WTC11 (cell line): Measurements from ENCODE around the gene STRIT1.

Source experiments
- CBFB ChIP-seq: sonication (generic); formaldehyde crosslinking; IDR thresholded peaks from 2 replicates; pipeline ENCODE4 v1.8.1; 2022; ENCODE audit warnings: mild to moderate bottlenecking, low read depth, missing genetic modification reagents
- CREB1 ChIP-seq: sonication (generic); formaldehyde crosslinking; IDR thresholded peaks from 2 replicates; pipeline ENCODE4 v1.8.0; 2023; ENCODE audit warnings: mild to moderate bottlenecking, missing genetic modification reagents
- ESRRA ChIP-seq: sonication (generic); formaldehyde crosslinking; IDR thresholded peaks from 2 replicates; pipeline ENCODE4 v1.8.1; 2022; ENCODE audit warnings: mild to moderate bottlenecking, missing genetic modification reagents, borderline replicate concordance
- HMGA2 ChIP-seq: fragments of 250-450 bp; sonication (Bioruptor Pico); IDR thresholded peaks from 2 replicates; pipeline ENCODE4 v1.4.0; 2021; ENCODE audit warnings: mild to moderate bottlenecking, moderate library complexity
- NFE2L1 ChIP-seq: sonication (generic); formaldehyde crosslinking; IDR thresholded peaks from 2 replicates; pipeline ENCODE4 v1.8.1; 2023; ENCODE audit warnings: missing genetic modification reagents
- NR1H2 ChIP-seq: sonication (generic); formaldehyde crosslinking; IDR thresholded peaks from 2 replicates; pipeline ENCODE4 v1.9.0; 2021; ENCODE audit warnings: mild to moderate bottlenecking, moderate library complexity, missing genetic modification reagents
- USF2 ChIP-seq: sonication (generic); formaldehyde crosslinking; IDR thresholded peaks from 2 replicates; pipeline ENCODE4 v1.8.1; 2023; ENCODE audit warnings: mild to moderate bottlenecking, missing genetic modification reagents, moderate library complexity
- ZBTB21 ChIP-seq: sonication (generic); formaldehyde crosslinking; IDR thresholded peaks from 2 replicates; pipeline ENCODE4 v1.8.1; 2023; ENCODE audit warnings: mild to moderate bottlenecking, missing genetic modification reagents, borderline replicate concordance
- ZNF317 ChIP-seq: sonication (generic); formaldehyde crosslinking; IDR thresholded peaks from 2 replicates; pipeline ENCODE4 v1.8.1; 2023; ENCODE audit warnings: low read depth, mild to moderate bottlenecking, moderate library complexity, missing genetic modification reagents, borderline replicate concordance
- TF ChIP-seq, protein P1 (sequence below): fragments of 200-600 bp; IDR thresholded peaks from 2 replicates; pipeline ENCODE4 v1.8.0; 2022; ENCODE audit warnings: antibody characterized with exemption
- TF ChIP-seq, protein P2 (sequence below): sonication (generic); formaldehyde crosslinking; IDR thresholded peaks from 2 replicates; pipeline ENCODE4 v1.8.1; 2022; ENCODE audit warnings: low read depth, missing genetic modification reagents, borderline replicate concordance
- TF ChIP-seq, protein P3 (sequence below): sonication (generic); formaldehyde crosslinking; IDR thresholded peaks from 2 replicates; pipeline ENCODE4 v1.8.0; 2022; ENCODE audit warnings: mild to moderate bottlenecking, missing genetic modification reagents

GRCh38 chr3:155302481-155302880, 9.0 kb upstream of the STRIT1 start:
- TF ChIP-seq, protein P1, sequence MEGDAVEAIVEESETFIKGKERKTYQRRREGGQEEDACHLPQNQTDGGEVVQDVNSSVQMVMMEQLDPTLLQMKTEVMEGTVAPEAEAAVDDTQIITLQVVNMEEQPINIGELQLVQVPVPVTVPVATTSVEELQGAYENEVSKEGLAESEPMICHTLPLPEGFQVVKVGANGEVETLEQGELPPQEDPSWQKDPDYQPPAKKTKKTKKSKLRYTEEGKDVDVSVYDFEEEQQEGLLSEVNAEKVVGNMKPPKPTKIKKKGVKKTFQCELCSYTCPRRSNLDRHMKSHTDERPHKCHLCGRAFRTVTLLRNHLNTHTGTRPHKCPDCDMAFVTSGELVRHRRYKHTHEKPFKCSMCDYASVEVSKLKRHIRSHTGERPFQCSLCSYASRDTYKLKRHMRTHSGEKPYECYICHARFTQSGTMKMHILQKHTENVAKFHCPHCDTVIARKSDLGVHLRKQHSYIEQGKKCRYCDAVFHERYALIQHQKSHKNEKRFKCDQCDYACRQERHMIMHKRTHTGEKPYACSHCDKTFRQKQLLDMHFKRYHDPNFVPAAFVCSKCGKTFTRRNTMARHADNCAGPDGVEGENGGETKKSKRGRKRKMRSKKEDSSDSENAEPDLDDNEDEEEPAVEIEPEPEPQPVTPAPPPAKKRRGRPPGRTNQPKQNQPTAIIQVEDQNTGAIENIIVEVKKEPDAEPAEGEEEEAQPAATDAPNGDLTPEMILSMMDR = no peak
- TF ChIP-seq ZBTB21 (CRISPR knock-in tag) (no peak), HMGA2 (CRISPR knock-in tag) (no peak), ESRRA (CRISPR knock-in tag) (no peak), NFE2L1 (CRISPR knock-in tag) (no peak), CBFB (CRISPR knock-in tag) (no peak), USF2 (CRISPR knock-in tag) (no peak), ZNF317 (CRISPR knock-in tag) (no peak), NR1H2 (CRISPR knock-in tag) (no peak), CREB1 (CRISPR knock-in tag) (no peak)
- TF ChIP-seq, protein P2, sequence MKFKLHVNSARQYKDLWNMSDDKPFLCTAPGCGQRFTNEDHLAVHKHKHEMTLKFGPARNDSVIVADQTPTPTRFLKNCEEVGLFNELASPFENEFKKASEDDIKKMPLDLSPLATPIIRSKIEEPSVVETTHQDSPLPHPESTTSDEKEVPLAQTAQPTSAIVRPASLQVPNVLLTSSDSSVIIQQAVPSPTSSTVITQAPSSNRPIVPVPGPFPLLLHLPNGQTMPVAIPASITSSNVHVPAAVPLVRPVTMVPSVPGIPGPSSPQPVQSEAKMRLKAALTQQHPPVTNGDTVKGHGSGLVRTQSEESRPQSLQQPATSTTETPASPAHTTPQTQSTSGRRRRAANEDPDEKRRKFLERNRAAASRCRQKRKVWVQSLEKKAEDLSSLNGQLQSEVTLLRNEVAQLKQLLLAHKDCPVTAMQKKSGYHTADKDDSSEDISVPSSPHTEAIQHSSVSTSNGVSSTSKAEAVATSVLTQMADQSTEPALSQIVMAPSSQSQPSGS (CRISPR knock-in tag) = no peak
- TF ChIP-seq, protein P3, sequence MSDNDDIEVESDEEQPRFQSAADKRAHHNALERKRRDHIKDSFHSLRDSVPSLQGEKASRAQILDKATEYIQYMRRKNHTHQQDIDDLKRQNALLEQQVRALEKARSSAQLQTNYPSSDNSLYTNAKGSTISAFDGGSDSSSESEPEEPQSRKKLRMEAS (CRISPR knock-in tag) = no peak
